Neural progenitor cell (in vitro differentiated cells): Measurements from ENCODE around the gene TNFRSF18. TPM values are rescaled to one million over a fixed set of nuclear protein-coding genes. Genes with fewer than 3 reads are reported as not detected.

ENCODE experiments used
- DNase-seq: peaks from one replicate; pipeline ENCODE4 v3.0.0-alpha.2; 2016; ENCODE audit warnings: low spot score
- H2AFZ ChIP-seq: fragments of 200-600 bp; sonication (generic); replicated peaks from 2 replicates; pipeline ENCODE4 v1.6.1; 2016; ENCODE audit warnings: antibody characterized with exemption
- H3F3A ChIP-seq: fragments of 200-600 bp; sonication (generic); 2 replicates; pipeline ENCODE4 v1.6.1; 2016; ENCODE audit warnings: antibody characterized with exemption, low read depth
- H3K27ac ChIP-seq: fragments of 200-600 bp; sonication (generic); 2 replicates; pipeline ENCODE4 v1.5.1; 2016; ENCODE audit warnings: mild to moderate bottlenecking
- H3K27me3 ChIP-seq: fragments of 200-600 bp; sonication (generic); 2 replicates; pipeline ENCODE4 v1.6.1; 2016; ENCODE audit warnings: mild to moderate bottlenecking, moderate library complexity
- H3K36me3 ChIP-seq: fragments of 200-600 bp; sonication (generic); 2 replicates; pipeline ENCODE4 v1.5.1; 2016
- H3K4me1 ChIP-seq: fragments of 200-600 bp; sonication (generic); 2 replicates; pipeline ENCODE4 v1.6.1; 2016; ENCODE audit warnings: mixed run types
- H3K4me2 ChIP-seq: fragments of 200-600 bp; sonication (generic); 2 replicates; pipeline ENCODE4 v1.6.1; 2016
- H3K4me3 ChIP-seq: fragments of 200-600 bp; sonication (generic); 2 replicates; pipeline ENCODE4 v1.5.1; 2016
- H3K79me2 ChIP-seq: fragments of 200-600 bp; sonication (generic); 2 replicates; pipeline ENCODE4 v1.6.1; 2016; ENCODE audit warnings: low read depth
- H3K9ac ChIP-seq: fragments of 200-600 bp; sonication (generic); 2 replicates; pipeline ENCODE4 v1.6.1; 2016
- H3K9me3 ChIP-seq: fragments of 200-600 bp; sonication (generic); 2 replicates; pipeline ENCODE4 v1.5.1; 2016; ENCODE audit warnings: low read depth
- H4K20me1 ChIP-seq: fragments of 200-600 bp; sonication (generic); 2 replicates; pipeline ENCODE4 v1.6.1; 2016; ENCODE audit warnings: low read depth
- H3K27ac Mint-ChIP-seq: 3 replicates; pipeline ENCODE4 v1.8.0; 2021; ENCODE audit warnings: mixed read lengths
- H3K27me3 Mint-ChIP-seq: 2 replicates; pipeline ENCODE4 v1.8.0; 2022; ENCODE audit warnings: low read depth, mild to moderate bottlenecking, inconsistent platforms, moderate library complexity, mixed read lengths; ENCODE audit not compliant: insufficient read depth
- H3K36me3 Mint-ChIP-seq: 3 replicates; pipeline ENCODE4 v1.8.0; 2021; ENCODE audit warnings: mixed read lengths
- H3K4me1 Mint-ChIP-seq: 3 replicates; pipeline ENCODE4 v1.8.0; 2021; ENCODE audit warnings: mixed read lengths
- H3K4me3 Mint-ChIP-seq: 3 replicates; pipeline ENCODE4 v1.8.0; 2021; ENCODE audit warnings: mild to moderate bottlenecking, moderate library complexity, mixed read lengths
- H3K9me3 Mint-ChIP-seq: 3 replicates; pipeline ENCODE4 v1.8.0; 2020; ENCODE audit warnings: mixed read lengths
- EZH2 ChIP-seq: fragments of 200-600 bp; sonication (generic); IDR thresholded peaks from 2 replicates; pipeline ENCODE4 v1.6.1; 2017; ENCODE audit warnings: antibody characterized with exemption, mild to moderate bottlenecking, moderate library complexity
- EZH2phosphoT487 ChIP-seq: fragments of 200-600 bp; sonication (generic); IDR thresholded peaks from 2 replicates; pipeline ENCODE4 v1.6.1; 2017; ENCODE audit warnings: antibody characterized with exemption
- total RNA-seq: library from RNA; depleted of rRNA; stranded (reverse); fragments of >200 nt; gene quantifications from 2 replicates; pipeline ENCODE4 v1.2.3, GENCODE V29; 2015; ENCODE audit warnings: low replicate concordance
- TF ChIP-seq, protein P1 (sequence below): fragments of 200-600 bp; sonication (generic); IDR thresholded peaks from 2 replicates; pipeline ENCODE4 v1.5.1; 2017; ENCODE audit warnings: antibody characterized with exemption, mild to moderate bottlenecking

The TNFRSF18 gene
- total RNA-seq, 1 donor from 2014 or later: not detected

DNA sequence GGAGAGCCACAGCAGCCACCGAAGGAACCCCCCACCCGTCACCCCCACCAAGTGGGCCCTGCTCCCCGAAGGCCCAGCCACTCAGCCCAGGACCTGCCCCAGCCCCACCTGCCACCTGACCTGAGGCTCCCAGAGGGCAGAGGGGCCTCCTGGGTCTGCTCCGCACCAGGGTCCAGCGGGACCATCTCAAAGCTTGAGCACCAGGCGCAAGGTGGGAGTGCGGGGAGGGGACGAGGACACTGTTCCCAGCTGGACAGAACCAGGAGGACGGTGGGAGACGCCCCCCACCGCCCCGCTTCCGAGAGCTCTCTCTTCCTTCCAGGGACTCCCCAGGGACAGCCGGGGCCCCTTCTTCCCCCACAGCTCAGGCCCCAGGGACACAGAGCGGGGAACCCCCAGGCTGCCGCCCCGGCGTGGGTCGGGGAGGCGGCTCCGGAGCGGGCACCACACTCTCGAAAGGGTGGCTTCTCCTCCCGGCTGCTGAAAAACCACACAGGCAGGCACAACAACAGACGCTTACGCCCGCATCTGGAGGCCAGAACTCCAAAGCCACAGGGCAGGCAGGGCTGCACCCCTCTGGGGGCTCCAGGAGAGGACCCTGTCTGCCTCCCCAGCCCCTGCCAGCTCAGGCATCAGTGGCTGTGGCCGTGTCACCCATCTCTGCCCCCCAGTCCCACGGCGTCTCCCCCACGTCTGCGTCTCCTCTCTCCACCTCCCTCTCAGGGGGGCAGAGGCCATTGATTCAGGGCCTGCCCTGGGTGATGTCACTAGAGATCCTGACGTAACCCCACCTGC, 34.6 kb downstream of the TNFRSF18 start:
- no peaks in the 10 kb centered on the region for H4K20me1 ChIP-seq
- H2AFZ ChIP-seq: no peak overlapping the region
- H3K27me3 ChIP-seq: peaks cover 26% of the 10 kb centered on the region
- peaks cover 9% of the 10 kb centered on the region for H3K27me3 Mint-ChIP-seq
- H3K27ac Mint-ChIP-seq: no peak overlapping the region
- H3K9me3 ChIP-seq: no peaks in the 10 kb centered on the region
- TF ChIP-seq EZH2phosphoT487: no peak
- no peak for TF ChIP-seq EZH2
- TF ChIP-seq, protein P1, sequence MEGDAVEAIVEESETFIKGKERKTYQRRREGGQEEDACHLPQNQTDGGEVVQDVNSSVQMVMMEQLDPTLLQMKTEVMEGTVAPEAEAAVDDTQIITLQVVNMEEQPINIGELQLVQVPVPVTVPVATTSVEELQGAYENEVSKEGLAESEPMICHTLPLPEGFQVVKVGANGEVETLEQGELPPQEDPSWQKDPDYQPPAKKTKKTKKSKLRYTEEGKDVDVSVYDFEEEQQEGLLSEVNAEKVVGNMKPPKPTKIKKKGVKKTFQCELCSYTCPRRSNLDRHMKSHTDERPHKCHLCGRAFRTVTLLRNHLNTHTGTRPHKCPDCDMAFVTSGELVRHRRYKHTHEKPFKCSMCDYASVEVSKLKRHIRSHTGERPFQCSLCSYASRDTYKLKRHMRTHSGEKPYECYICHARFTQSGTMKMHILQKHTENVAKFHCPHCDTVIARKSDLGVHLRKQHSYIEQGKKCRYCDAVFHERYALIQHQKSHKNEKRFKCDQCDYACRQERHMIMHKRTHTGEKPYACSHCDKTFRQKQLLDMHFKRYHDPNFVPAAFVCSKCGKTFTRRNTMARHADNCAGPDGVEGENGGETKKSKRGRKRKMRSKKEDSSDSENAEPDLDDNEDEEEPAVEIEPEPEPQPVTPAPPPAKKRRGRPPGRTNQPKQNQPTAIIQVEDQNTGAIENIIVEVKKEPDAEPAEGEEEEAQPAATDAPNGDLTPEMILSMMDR: no peak
- no peak overlapping the region for H3K4me3 ChIP-seq
- H3K36me3 ChIP-seq: no peaks in the 10 kb centered on the region
- H3K36me3 Mint-ChIP-seq: no peaks in the 10 kb centered on the region
- H3K79me2 ChIP-seq: no peaks in the 10 kb centered on the region
- DNase-seq: peak; percentile 1
- H3K4me1 Mint-ChIP-seq: peaks cover 21% of the 10 kb centered on the region
- peaks cover 16% of the 10 kb centered on the region for H3K4me1 ChIP-seq
- H3K9ac ChIP-seq: no peak overlapping the region
- peaks cover 4% of the 10 kb centered on the region for H3F3A ChIP-seq
- H3K9me3 Mint-ChIP-seq: no peaks in the 10 kb centered on the region
- no peak overlapping the region for H3K27ac ChIP-seq
- no peak overlapping the region for H3K4me3 Mint-ChIP-seq
- H3K4me2 ChIP-seq: no peak overlapping the region

DNA sequence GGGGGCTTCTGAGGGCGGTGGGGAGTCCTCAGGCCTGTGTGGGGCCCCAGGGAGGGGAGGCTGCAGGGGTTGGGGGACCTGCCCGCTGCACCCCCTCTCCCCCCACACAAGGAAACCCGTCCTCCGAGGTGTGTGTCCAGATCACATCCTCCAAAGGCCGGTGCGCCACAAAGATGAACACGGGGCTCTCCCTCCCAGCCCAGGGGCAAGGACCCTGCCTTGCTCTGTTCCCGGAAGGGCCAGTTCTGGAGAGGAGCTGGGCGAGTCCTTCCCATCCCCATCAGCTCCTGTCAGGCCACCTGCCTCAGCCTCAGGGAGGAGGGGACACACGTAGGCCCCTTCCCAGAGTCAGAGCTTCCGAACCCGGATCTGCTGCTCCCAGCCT, 35.2 kb downstream of the TNFRSF18 start:
- H3K9ac ChIP-seq: no peak overlapping the region
- peaks cover 19% of the 10 kb centered on the region for H3K4me1 Mint-ChIP-seq
- DNase-seq: peak; percentile 5
- H3K4me2 ChIP-seq: no peak overlapping the region
- H3K9me3 ChIP-seq: no peaks in the 10 kb centered on the region
- H3K36me3 ChIP-seq: no peaks in the 10 kb centered on the region
- no peak overlapping the region for H3K27ac ChIP-seq
- no peaks in the 10 kb centered on the region for H3K9me3 Mint-ChIP-seq
- no peaks in the 10 kb centered on the region for H3K36me3 Mint-ChIP-seq
- H3K27me3 Mint-ChIP-seq: peaks cover 8% of the 10 kb centered on the region
- H2AFZ ChIP-seq: no peak overlapping the region
- TF ChIP-seq EZH2: no peak
- TF ChIP-seq, protein P1: no peak
- TF ChIP-seq EZH2phosphoT487: no peak
- H3K27ac Mint-ChIP-seq: no peak overlapping the region
- H3K4me3 Mint-ChIP-seq: no peak overlapping the region
- H3K4me1 ChIP-seq: peaks cover 21% of the 10 kb centered on the region
- H3F3A ChIP-seq: peaks cover 4% of the 10 kb centered on the region
- H3K4me3 ChIP-seq: no peak overlapping the region
- no peaks in the 10 kb centered on the region for H3K79me2 ChIP-seq
- no peaks in the 10 kb centered on the region for H4K20me1 ChIP-seq
- H3K27me3 ChIP-seq: peaks cover 20% of the 10 kb centered on the region

DNA sequence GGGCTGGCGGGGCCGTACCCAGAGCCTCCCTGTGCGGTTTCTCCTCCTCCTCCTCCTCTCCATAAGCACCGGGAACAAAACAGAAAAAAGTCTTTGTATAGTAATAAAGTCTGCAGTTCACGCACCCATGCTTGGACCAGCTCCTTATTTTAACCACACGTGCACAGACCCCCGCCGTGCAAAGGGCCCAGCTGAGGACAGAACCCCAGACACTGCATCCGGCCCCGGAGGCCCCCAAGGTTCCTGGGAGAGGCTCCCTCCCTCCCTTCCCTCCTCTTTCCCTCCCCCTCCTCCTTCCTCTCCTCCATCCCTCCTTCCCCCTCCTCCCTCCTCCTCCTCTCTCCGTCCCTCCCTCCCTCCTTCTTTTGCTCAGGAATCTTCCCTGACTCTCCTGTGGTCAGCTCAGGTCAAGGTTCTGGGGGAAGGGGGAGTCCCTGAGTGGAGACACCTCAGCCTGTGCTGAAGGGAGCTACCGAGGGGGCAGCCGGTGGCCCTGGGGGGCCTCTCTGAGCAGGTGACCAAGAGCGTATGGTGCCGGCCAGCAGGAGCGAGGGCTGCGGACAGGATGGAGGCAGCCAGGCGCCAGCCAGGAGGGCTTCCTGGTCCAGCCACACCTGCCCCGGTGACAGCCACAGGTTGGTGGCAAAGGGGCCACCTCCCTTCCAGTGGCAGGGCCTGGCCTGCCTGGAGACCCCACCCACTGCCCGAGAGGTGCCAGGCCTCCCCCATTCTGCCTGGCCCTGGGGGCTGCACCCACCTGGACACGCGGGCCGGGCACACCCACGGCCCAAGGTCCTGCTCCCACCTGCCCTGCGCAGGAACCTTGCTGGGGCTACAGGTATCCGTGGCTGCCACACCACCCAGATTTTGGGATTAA, 35.9 kb downstream of the TNFRSF18 start:
- Histone ChIP-seq H3F3A (peaks cover 8% of the 10 kb centered on the region), H3K4me1 (peaks cover 23% of the 10 kb centered on the region), H3K79me2 (no peaks in the 10 kb centered on the region), H3K9ac (no peak overlapping the region), H3K4me2 (no peak overlapping the region), H3K27ac (no peak overlapping the region), H3K4me3 (no peak overlapping the region), H3K36me3 (no peaks in the 10 kb centered on the region), H3K9me3 (no peaks in the 10 kb centered on the region), H2AFZ (no peak overlapping the region), H4K20me1 (no peaks in the 10 kb centered on the region), H3K27me3 (peaks cover 16% of the 10 kb centered on the region)
- peaks cover 22% of the 10 kb centered on the region for H3K4me1 Mint-ChIP-seq
- peak overlapping the region; percentile 74 for H3K27ac Mint-ChIP-seq
- no peaks in the 10 kb centered on the region for H3K9me3 Mint-ChIP-seq
- TF ChIP-seq EZH2phosphoT487 (no peak), EZH2 (no peak)
- TF ChIP-seq, protein P1: no peak
- H3K36me3 Mint-ChIP-seq: no peaks in the 10 kb centered on the region
- peaks cover 8% of the 10 kb centered on the region for H3K27me3 Mint-ChIP-seq
- peak overlapping the region; percentile 59 for H3K4me3 Mint-ChIP-seq
- DNase-seq: peak; percentile 1
